Ascending aorta (tissue), 2 donors: ENCODE results near the gene GABRG3. TPM values are rescaled to one million over a fixed set of nuclear protein-coding genes. Genes with fewer than 3 reads are reported as not detected.

Experiments
- DNase-seq, 2 donors: peaks; one replicate each; pipeline ENCODE4 v3.0.0-alpha.2; 2019; ENCODE audit warnings: low spot score in 2 of 2
- H3K27ac ChIP-seq, 2 donors: fragments of 200-600 bp; sonication (generic); one replicate each; pipeline ENCODE4 v1.5.1; 2016 to 2017; ENCODE audit warnings: mild to moderate bottlenecking in 1 of 2
- H3K27me3 ChIP-seq: fragments of 200-600 bp; sonication (generic); one replicate; pipeline ENCODE4 v1.5.1; 2017
- H3K36me3 ChIP-seq, 2 donors: fragments of 200-600 bp; sonication (generic); one replicate each; pipeline ENCODE4 v1.5.1; 2016
- H3K4me1 ChIP-seq, 2 donors: fragments of 200-600 bp; sonication (generic); one replicate each; pipeline ENCODE4 v1.5.1; 2016 to 2017; ENCODE audit warnings: mild to moderate bottlenecking in 1 of 2
- H3K4me3 ChIP-seq, 2 donors: fragments of 200-600 bp; sonication (generic); one replicate each; pipeline ENCODE4 v1.5.1; 2016 to 2017; ENCODE audit warnings: mild to moderate bottlenecking in 1 of 2
- H3K9me3 ChIP-seq, 2 donors: fragments of 200-600 bp; sonication (generic); one replicate each; pipeline ENCODE4 v1.5.1; 2016
- intact Hi-C: fragments of 100-400 bp; cut with DNase I; formaldehyde crosslinking; loops from one replicate; pipeline ENCODE4 v1.15.1; 2023
- total RNA-seq: library from RNA; depleted of rRNA; stranded (reverse); fragments of >200 nt; gene quantifications from one replicate; pipeline ENCODE4 v1.1.0, GENCODE V29; 2016
- TF ChIP-seq, protein P1 (sequence below), 3 experiments: fragments of 200-600 bp in 2 of 3; fragments of 450-650 bp in 1 of 3; sonication (generic) in 2 of 3; IDR thresholded peaks; one replicate each; pipeline ENCODE4 v1.5.1; 2016 to 2019; ENCODE audit warnings: antibody characterized with exemption in 3 of 3, mild to moderate bottlenecking in 1 of 3, moderate library complexity in 1 of 3

The GABRG3 gene
- total RNA-seq, 1 donor from 2014 or later = not detected

DNA sequence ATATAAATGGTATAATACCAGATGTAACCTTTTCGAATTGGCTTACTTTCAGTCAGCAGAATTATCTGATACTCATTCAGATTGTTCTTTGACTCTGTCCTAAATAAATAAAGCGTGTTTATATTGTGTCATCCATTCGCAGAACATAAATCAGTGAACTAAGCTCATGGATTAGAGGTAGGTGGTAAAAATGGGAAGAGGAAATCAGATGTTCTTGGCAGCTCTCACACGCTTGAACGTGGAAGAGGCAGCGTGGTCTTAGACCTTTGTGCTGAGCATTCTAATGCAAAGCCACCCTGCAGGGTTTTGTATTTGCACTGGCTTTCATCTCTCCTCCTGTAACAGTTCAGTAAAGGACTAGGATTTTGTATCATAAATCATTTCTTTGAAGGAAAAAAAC lies 441.4 kb downstream of the GABRG3 start:
- Histone ChIP-seq H3K4me3 (no peak overlapping the region), H3K27me3 (no peaks in the 10 kb centered on the region), H3K27ac (no peak overlapping the region), H3K9me3 (no peaks in the 10 kb centered on the region), H3K4me1 (no peaks in the 10 kb centered on the region), H3K36me3 (no peaks in the 10 kb centered on the region)
- no peak for DNase-seq
- intact Hi-C loops = no loop called here
- TF ChIP-seq, protein P1, sequence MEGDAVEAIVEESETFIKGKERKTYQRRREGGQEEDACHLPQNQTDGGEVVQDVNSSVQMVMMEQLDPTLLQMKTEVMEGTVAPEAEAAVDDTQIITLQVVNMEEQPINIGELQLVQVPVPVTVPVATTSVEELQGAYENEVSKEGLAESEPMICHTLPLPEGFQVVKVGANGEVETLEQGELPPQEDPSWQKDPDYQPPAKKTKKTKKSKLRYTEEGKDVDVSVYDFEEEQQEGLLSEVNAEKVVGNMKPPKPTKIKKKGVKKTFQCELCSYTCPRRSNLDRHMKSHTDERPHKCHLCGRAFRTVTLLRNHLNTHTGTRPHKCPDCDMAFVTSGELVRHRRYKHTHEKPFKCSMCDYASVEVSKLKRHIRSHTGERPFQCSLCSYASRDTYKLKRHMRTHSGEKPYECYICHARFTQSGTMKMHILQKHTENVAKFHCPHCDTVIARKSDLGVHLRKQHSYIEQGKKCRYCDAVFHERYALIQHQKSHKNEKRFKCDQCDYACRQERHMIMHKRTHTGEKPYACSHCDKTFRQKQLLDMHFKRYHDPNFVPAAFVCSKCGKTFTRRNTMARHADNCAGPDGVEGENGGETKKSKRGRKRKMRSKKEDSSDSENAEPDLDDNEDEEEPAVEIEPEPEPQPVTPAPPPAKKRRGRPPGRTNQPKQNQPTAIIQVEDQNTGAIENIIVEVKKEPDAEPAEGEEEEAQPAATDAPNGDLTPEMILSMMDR (IDR thresholded peaks at IDR 0.05) = no peak

DNA sequence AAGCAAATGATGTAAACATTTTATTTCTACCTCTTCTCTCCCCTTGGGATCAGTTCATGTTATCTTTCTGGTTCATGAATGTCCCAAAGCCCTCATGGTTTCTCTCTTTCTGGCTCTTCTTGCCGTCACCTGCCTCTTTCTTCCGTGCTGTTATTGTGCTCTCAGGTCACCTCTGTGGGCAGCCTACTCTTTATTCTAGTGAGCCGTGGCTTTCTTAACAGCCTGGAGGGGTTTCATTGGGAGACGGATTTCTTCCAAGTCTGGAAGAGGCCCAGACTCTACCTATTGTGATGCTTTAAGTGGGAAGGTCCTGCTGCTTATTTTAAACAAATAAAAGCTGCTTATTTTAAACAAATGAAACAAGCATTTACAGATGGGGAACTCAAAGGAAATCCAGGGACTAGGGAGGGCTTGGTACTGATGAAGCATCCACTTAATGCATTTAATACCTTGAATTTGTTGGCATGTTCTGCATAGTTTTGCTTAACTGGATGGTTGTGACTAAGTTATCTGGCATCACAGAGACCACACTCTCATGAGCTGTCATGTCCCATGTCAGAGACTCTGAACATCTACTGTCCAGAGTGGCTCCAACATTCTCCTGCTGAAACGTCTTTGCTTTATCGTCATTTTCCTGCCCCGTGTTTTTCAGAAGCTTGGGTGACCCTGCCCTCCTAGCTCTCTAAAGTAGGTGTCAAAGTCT lies 443.3 kb downstream of the GABRG3 start:
- intact Hi-C loops = no loop called here
- Histone ChIP-seq H3K4me1 (no peaks in the 10 kb centered on the region), H3K27ac (no peak overlapping the region), H3K36me3 (no peaks in the 10 kb centered on the region), H3K27me3 (no peaks in the 10 kb centered on the region), H3K9me3 (no peaks in the 10 kb centered on the region), H3K4me3 (no peak overlapping the region)
- no peak for DNase-seq
- TF ChIP-seq, protein P1 (IDR thresholded peaks at IDR 0.05) = no peak

DNA sequence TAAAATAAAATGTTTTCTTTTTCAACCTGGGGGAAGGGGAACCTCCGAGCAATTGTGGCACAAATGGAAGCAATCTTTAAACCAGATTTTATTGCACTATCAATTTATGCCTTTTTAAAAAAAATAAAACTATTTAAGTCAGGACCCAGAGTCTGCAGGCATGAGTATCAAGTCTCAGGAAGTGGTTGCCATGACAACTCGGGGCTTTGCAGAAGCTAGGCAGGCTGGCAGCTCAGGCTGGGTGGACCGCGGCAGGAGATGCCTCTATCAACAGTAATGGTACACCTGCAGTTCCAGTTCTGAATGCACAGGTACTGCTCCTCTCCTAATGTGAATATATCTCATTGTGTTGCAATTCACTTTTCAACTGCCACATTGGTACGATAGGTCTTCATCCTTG lies 447.7 kb downstream of the GABRG3 start:
- H3K9me3 ChIP-seq = no peaks in the 10 kb centered on the region
- TF ChIP-seq, protein P1 (IDR thresholded peaks at IDR 0.05) = no peak
- intact Hi-C loops = no loop called here

DNA sequence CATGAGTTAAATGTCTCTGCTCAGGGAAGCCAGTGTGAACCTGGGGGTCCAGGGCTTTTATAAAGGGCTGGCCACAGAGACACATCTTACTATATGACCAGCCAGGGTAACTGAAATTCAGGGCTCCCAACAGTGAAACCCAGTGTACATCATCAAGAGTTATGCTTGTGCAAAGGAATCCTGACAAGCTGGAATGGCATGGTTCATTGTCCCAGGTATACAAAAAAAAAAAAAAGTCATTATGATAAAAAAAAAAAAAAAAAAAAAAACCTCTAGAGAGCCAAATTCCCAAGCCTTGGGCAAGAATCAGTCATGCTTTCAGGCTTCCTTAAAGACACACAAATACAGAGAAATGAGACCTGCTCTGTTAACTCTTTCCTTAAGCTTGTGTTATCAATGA lies 452.0 kb downstream of the GABRG3 start:
- intact Hi-C loops = no loop called here
- H3K4me1 ChIP-seq = no peaks in the 10 kb centered on the region
- no peaks in the 10 kb centered on the region for H3K36me3 ChIP-seq
- H3K4me3 ChIP-seq = no peak overlapping the region
- TF ChIP-seq, protein P1 (IDR thresholded peaks at IDR 0.05) = no peak
- H3K27me3 ChIP-seq = no peaks in the 10 kb centered on the region
- no peaks in the 10 kb centered on the region for H3K9me3 ChIP-seq
- no peak for DNase-seq
- H3K27ac ChIP-seq = no peak overlapping the region

More for the DNA sequence above, 447.7 kb downstream of the GABRG3 start:
- Histone ChIP-seq H3K27ac (no peak overlapping the region), H3K4me3 (no peak overlapping the region), H3K36me3 (no peaks in the 10 kb centered on the region), H3K27me3 (no peaks in the 10 kb centered on the region), H3K4me1 (no peaks in the 10 kb centered on the region)
- DNase-seq = no peak

GRCh38 chr15:27426805-27427204 lies 455.8 kb downstream of the GABRG3 start:
- Histone ChIP-seq H3K9me3 (no peaks in the 10 kb centered on the region), H3K27me3 (no peaks in the 10 kb centered on the region), H3K27ac (no peak overlapping the region), H3K4me3 (no peak overlapping the region), H3K36me3 (no peaks in the 10 kb centered on the region), H3K4me1 (no peaks in the 10 kb centered on the region)
- intact Hi-C loops = no loop called here
- TF ChIP-seq, protein P1 (IDR thresholded peaks at IDR 0.05) = no peak
- DNase-seq = no peak

- intact Hi-C loops = no loop called here
- Histone ChIP-seq H3K9me3 (no peaks in the 10 kb centered on the region), H3K36me3 (no peaks in the 10 kb centered on the region), H3K27ac (no peak overlapping the region), H3K27me3 (no peaks in the 10 kb centered on the region), H3K4me1 (no peaks in the 10 kb centered on the region), H3K4me3 (no peak overlapping the region)
- DNase-seq = no peak
- TF ChIP-seq, protein P1 (IDR thresholded peaks at IDR 0.05) = no peak
These were observed 456.3 kb downstream of the GABRG3 start for GRCh38 chr15:27427276-27427675.
